HTERT RPE-1 (cell line): Measurements from ENCODE around the gene RHBG.

Experiments used
- in situ Hi-C: fragments of 300-500 bp; cut with MboI; formaldehyde crosslinking; loops from 4 replicates; pipeline ENCODE4 v1.14.3; 2020; ENCODE audit warnings: low sequenced_read_pairs

Gene RHBG

GRCh38 chr1:156385534-156386031 lies 16.6 kb downstream of the RHBG start:
- in situ Hi-C loops: no loop called here

DNA sequence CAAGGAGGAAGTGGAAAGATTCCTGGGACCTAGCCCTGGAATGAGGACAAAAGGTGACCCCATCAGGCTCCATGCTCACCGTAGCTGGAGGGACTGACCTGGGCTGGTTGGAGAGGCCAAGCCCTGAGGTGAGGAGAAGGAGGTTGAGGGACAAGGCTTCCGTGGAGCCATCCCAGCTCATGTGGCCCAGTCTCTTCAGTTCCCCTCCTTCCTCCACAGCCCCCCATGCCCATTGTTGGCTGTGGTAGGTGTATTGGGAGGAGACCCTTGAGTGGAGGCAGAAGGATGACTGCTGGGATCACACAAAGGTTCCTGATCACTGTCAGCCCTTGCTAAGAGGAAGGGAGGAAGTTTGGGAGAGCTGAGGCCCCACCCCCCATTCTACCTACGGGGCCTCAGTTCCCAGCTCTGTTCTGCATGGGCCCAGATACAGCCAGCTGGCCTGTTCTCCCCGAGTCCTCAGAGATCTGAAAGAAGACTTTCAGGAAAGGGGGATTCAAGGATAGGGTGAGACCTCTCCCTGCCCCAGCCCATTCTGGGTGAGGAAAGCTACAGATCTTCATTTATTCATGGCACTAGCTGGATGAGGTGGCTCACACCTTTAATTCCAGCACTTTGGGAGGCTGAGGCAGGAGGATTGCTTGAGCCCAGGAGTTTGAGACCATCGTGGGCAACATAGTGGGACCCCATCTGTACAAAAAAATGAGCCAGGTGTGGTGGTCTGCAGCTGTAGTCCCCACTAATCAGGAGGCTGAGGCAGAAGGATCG lies 17.3 kb downstream of the RHBG start:
- in situ Hi-C loops: no loop called here

DNA sequence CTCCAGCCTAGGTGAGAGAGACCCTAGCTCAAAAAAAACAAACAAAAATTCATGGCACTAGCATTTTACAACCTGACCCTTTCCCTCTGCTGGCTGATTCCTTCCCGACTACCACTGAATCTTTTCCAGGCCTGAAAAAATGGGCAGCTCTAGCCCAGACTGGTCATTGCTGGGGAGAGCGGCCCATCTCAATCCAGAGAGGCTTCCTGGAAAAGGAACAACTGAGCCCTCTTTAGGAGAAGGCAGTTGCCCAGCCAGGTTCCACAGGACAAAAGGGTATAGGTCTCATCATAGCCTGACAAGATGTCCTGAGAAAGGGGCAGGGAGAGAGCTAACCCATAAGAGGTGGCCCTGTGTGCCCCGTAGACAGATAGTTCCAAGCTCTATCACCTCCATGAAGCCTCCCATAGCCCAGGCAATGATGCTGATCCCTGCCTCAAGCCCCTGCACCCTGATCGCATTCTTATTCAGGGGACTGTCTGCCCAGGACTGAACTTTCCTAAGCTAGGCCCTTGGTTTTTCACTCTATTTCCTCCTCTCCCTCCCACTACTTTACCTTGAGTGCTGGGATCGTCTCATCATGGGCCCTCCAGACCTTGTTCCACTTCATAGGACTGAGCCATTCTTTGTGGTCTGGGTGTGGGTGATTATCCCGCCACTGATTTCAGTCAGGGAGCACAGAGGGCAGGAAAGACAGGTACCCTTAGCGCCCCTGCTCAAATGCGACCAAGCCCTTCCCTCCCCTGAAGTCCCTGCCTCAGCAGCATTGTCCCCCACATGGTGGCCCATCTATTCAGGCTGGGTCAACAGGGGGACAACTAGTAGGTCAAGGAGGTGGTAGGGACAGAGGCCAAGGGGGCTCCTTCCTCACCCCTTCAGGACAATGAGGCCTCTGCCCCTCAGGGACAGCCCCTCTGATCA lies 18.2 kb downstream of the RHBG start:
- in situ Hi-C loops: no loop called here

DNA sequence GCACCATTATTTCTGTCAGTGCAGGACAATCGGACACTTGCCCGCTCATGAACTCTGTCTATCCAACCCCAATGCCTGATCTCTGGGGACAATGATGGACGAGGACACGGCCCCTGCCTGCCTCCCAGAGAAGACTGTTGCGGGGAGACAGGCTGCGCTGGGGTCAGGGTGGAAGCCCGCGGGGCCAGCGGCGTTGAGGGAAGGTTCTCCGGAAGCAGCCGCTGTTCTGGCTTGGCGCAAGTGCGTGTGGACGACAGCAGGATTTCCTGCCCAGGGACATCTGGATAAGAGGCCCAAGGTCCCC lies 18.8 kb downstream of the RHBG start:
- in situ Hi-C loops: no loop called here

- in situ Hi-C loops: no loop called here
These were observed 19.4 kb downstream of the RHBG start for GRCh38 chr1:156388174-156389137.

DNA sequence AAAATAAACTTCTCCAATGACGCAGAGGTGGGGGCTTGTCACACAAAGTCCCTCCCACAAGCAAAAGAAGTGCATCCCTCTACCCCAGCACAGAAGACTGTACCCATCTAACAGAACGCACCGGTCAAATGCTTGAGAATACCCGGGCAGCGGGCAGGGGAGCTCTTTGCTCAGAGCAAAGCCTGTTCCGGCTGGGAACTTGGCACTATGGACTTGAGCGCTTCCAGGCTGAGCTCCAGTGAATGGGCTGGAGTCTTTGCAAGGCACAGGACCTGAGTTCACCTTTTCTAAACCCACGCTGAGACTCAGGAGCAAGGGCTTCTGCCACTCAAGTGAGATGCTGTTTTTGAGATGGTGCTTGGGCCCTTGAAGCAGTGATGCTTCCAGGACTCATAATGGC lies 20.3 kb downstream of the RHBG start:
- in situ Hi-C loops: no loop called here

GRCh38 chr1:156390469-156391365 lies 21.7 kb downstream of the RHBG start:
- in situ Hi-C loops: no loop called here

GRCh38 chr1:156391366-156391677 lies 22.3 kb downstream of the RHBG start:
- in situ Hi-C loops: no loop called here

DNA sequence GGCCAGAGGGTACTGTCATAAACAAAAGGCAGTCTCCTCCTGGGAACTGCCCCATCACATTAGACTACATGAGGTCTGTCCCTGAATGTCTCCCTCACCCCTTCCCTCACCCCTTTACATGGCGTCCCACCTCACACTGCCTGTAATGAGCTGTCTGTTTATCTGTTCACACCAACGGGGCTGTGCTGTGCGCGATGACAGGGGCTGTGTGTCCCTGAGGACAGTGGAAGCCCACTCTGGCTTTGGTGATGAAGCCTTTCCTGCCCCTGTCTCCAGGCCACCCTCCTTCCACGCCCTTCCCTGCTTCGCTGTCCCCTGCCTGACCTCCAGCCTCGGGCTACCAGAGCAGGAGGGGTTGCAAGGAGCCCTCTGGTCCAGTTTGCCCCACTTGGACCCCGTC lies 22.7 kb downstream of the RHBG start:
- in situ Hi-C loops: no loop called here

GRCh38 chr1:156392452-156392853 lies 23.4 kb downstream of the RHBG start:
- in situ Hi-C loops: no loop called here

GRCh38 chr1:156393095-156393494 lies 24.1 kb downstream of the RHBG start:
- in situ Hi-C loops: no loop called here

- in situ Hi-C loops: no loop called here
These were observed 25.1 kb downstream of the RHBG start for GRCh38 chr1:156394082-156394481.

GRCh38 chr1:156394835-156395461 lies 25.9 kb downstream of the RHBG start:
- in situ Hi-C loops: no loop called here

- in situ Hi-C loops: no loop called here
These were observed 30.5 kb downstream of the RHBG start for GRCh38 chr1:156399355-156400125.

GRCh38 chr1:156400191-156400935 lies 31.4 kb downstream of the RHBG start:
- in situ Hi-C loops: no loop called here

GRCh38 chr1:156401041-156401574 lies 32.1 kb downstream of the RHBG start:
- in situ Hi-C loops: no loop called here

- in situ Hi-C loops: no loop called here
These were observed 32.7 kb downstream of the RHBG start for GRCh38 chr1:156401681-156402081.
